Measurements from ENCODE around the gene EPHA2. TPM values are rescaled to one million over a fixed set of nuclear protein-coding genes. Genes with fewer than 3 reads are reported as not detected.

Gene EPHA2
- total RNA-seq, 1 experiment from 2014 or later, result 130 TPM

- no peaks in the 10 kb centered on the region for H3K9me3 Mint-ChIP-seq (ENCODE audit: low read depth, unreplicated experiment)
- BruUV-seq (replicated peaks), result TSS peak; percentile 33
- peak overlapping the region; percentile 100 for H3K27ac Mint-ChIP-seq (ENCODE audit: unreplicated experiment)
- peak overlapping the region; percentile 68 for H3K4me3 Mint-ChIP-seq (ENCODE audit: low read depth, unreplicated experiment)
- no peaks in the 10 kb centered on the region for H3K27me3 Mint-ChIP-seq (ENCODE audit: unreplicated experiment)
- no peak for TF ChIP-seq CTCF (IDR thresholded peaks at IDR 0.05; ENCODE audit: unreplicated experiment)
- intact Hi-C loops (cut with micrococcal nuclease; ENCODE audit: unreplicated experiment), result loop anchor here (2.0 kb wide), 2 partner anchors 19 to 27 kb away; no protein-coding TSS in a partner anchor
- H3K36me3 Mint-ChIP-seq (ENCODE audit: insufficient read depth, unreplicated experiment), result peaks cover 35% of the 10 kb centered on the region
- peaks cover 56% of the 10 kb centered on the region for H3K4me1 Mint-ChIP-seq (ENCODE audit: low read depth, unreplicated experiment)
- DNase-seq, result peak; percentile 96
- CTCF ChIA-PET, result interaction anchor here (0.9 to 1.8 kb wide), 6 partner anchors 9 to 95 kb away, joined by 3 to 9 read pairs (median 4); partner anchors contain the start of gene EPHA2
Observed at GRCh38 chr1:16173447-16174260, 17.8 kb upstream of the EPHA2 start.

GRCh38 chr1:16172964-16173446 lies 17.1 kb upstream of the EPHA2 start:
- DNase-seq, result no peak
- intact Hi-C loops (cut with micrococcal nuclease; ENCODE audit: unreplicated experiment), result loop anchor here (2.0 kb wide), 2 partner anchors 18 to 26 kb away; no protein-coding TSS in a partner anchor
- BruUV-seq (replicated peaks), result no TSS peak
- Mint-ChIP-seq H3K9me3 (ENCODE audit: low read depth, unreplicated experiment) (no peaks in the 10 kb centered on the region), H3K4me1 (ENCODE audit: low read depth, unreplicated experiment) (peaks cover 52% of the 10 kb centered on the region), H3K4me3 (ENCODE audit: low read depth, unreplicated experiment) (peak overlapping the region; percentile 68), H3K27me3 (ENCODE audit: unreplicated experiment) (no peaks in the 10 kb centered on the region), H3K36me3 (ENCODE audit: insufficient read depth, unreplicated experiment) (peaks cover 28% of the 10 kb centered on the region), H3K27ac (ENCODE audit: unreplicated experiment) (peak overlapping the region; percentile 100)
- CTCF ChIA-PET, result interaction anchor here (0.7 to 1.3 kb wide), 6 partner anchors 9 to 94 kb away, joined by 3 to 9 read pairs (median 6); partner anchors contain the start of gene EPHA2
- TF ChIP-seq CTCF (IDR thresholded peaks at IDR 0.05; ENCODE audit: unreplicated experiment), result no peak

- Mint-ChIP-seq H3K4me3 (ENCODE audit: low read depth, unreplicated experiment) (no peak overlapping the region), H3K4me1 (ENCODE audit: low read depth, unreplicated experiment) (peaks cover 50% of the 10 kb centered on the region), H3K27ac (ENCODE audit: unreplicated experiment) (peak overlapping the region; percentile 100), H3K9me3 (ENCODE audit: low read depth, unreplicated experiment) (no peaks in the 10 kb centered on the region), H3K27me3 (ENCODE audit: unreplicated experiment) (no peaks in the 10 kb centered on the region), H3K36me3 (ENCODE audit: insufficient read depth, unreplicated experiment) (peaks cover 35% of the 10 kb centered on the region)
- BruUV-seq (replicated peaks), result no TSS peak
- intact Hi-C loops (cut with micrococcal nuclease; ENCODE audit: unreplicated experiment), result loop anchor here (2.0 kb wide), 2 partner anchors 18 to 26 kb away; no protein-coding TSS in a partner anchor
- CTCF ChIA-PET, result interaction anchor here (0.6 to 1.3 kb wide), 3 partner anchors 18 to 94 kb away, joined by 3 to 7 read pairs (median 4); no protein-coding TSS in a partner anchor
- no peak for DNase-seq
- no peak for TF ChIP-seq CTCF (IDR thresholded peaks at IDR 0.05; ENCODE audit: unreplicated experiment)
Observed at GRCh38 chr1:16172218-16172830, 16.5 kb upstream of the EPHA2 start.

- peak overlapping the region; percentile 100 for H3K27ac Mint-ChIP-seq (ENCODE audit: unreplicated experiment)
Observed at GRCh38 chr1:16171314-16172151, 15.7 kb upstream of the EPHA2 start.

More at GRCh38 chr1:16171314-16172151, 15.7 kb upstream of the EPHA2 start:
- H3K27me3 Mint-ChIP-seq (ENCODE audit: unreplicated experiment), result no peaks in the 10 kb centered on the region
- BruUV-seq (replicated peaks), result no TSS peak
- intact Hi-C loops (cut with micrococcal nuclease; ENCODE audit: unreplicated experiment), result loop anchor here (2.0 kb wide), 2 partner anchors 17 to 25 kb away; no protein-coding TSS in a partner anchor
- H3K4me1 Mint-ChIP-seq (ENCODE audit: low read depth, unreplicated experiment), result peaks cover 42% of the 10 kb centered on the region
- TF ChIP-seq CTCF (IDR thresholded peaks at IDR 0.05; ENCODE audit: unreplicated experiment), result no peak
- CTCF ChIA-PET, result no interaction called here
- no peak for DNase-seq
- H3K4me3 Mint-ChIP-seq (ENCODE audit: low read depth, unreplicated experiment), result no peak overlapping the region
- H3K36me3 Mint-ChIP-seq (ENCODE audit: insufficient read depth, unreplicated experiment), result peaks cover 39% of the 10 kb centered on the region
- H3K9me3 Mint-ChIP-seq (ENCODE audit: low read depth, unreplicated experiment), result no peaks in the 10 kb centered on the region
